Mesenchymal stem cell (in vitro differentiated cells and primary cell): Measurements from ENCODE around the gene OR6A2.

Experiments
- DNase-seq: peaks from one replicate; pipeline ENCODE4 v3.0.0-alpha.2; 2013
- H2AFZ ChIP-seq: one replicate; pipeline ENCODE4 v1.6.1; 2013; ENCODE audit warnings: low read depth, mild to moderate bottlenecking, control low read depth, inconsistent platforms, low read length, moderate library complexity
- H2AK5ac ChIP-seq: 2 replicates; pipeline ENCODE4 v1.6.1; 2013; ENCODE audit warnings: low read length, moderate library complexity, mild to moderate bottlenecking, inconsistent platforms; ENCODE audit not compliant: severe bottlenecking
- H2BK120ac ChIP-seq: one replicate; pipeline ENCODE4 v1.6.1; 2013; ENCODE audit warnings: low read depth, mild to moderate bottlenecking, inconsistent platforms, low read length, moderate library complexity
- H2BK12ac ChIP-seq, 2 experiments: one replicate each; pipeline ENCODE4 v1.6.1; 2013; ENCODE audit warnings: inconsistent platforms in 2 of 2, low read length in 2 of 2, mild to moderate bottlenecking in 2 of 2, moderate library complexity in 2 of 2, control low read depth in 1 of 2
- H2BK15ac ChIP-seq: one replicate; pipeline ENCODE4 v1.6.1; 2013; ENCODE audit warnings: mild to moderate bottlenecking, low read depth, inconsistent platforms; ENCODE audit not compliant: poor library complexity, severe bottlenecking
- H2BK5ac ChIP-seq: 2 replicates; pipeline ENCODE4 v1.6.1; 2013; ENCODE audit warnings: low read depth, mild to moderate bottlenecking, low read length, control low read depth, inconsistent platforms; ENCODE audit not compliant: poor library complexity, severe bottlenecking
- H3K14ac ChIP-seq, 2 experiments: one replicate each; pipeline ENCODE4 v1.6.1; 2013; ENCODE audit warnings: inconsistent platforms in 2 of 2, low read length in 2 of 2, control low read depth in 1 of 2, mild to moderate bottlenecking in 1 of 2, moderate library complexity in 1 of 2
- H3K18ac ChIP-seq, 2 experiments: one replicate each; pipeline ENCODE4 v1.6.1; 2013; ENCODE audit warnings: inconsistent platforms in 2 of 2, low read length in 2 of 2, control low read depth in 1 of 2, low read depth in 1 of 2, mild to moderate bottlenecking in 1 of 2
- H3K23ac ChIP-seq, 2 experiments: one replicate each; pipeline ENCODE4 v1.6.1; 2013; ENCODE audit warnings: inconsistent platforms in 2 of 2, low read length in 2 of 2, mild to moderate bottlenecking in 2 of 2, moderate library complexity in 2 of 2, control low read depth in 1 of 2
- H3K27ac ChIP-seq: 2 replicates; pipeline ENCODE4 v1.5.1; 2013; ENCODE audit warnings: mild to moderate bottlenecking, moderate library complexity, low read length, control low read depth, inconsistent platforms; ENCODE audit not compliant: poor library complexity, severe bottlenecking
- H3K27me3 ChIP-seq, 2 experiments: 2 replicates each; pipeline versions ENCODE4 v1.6.1 to v1.7.0; 2013; ENCODE audit warnings: low read length in 2 of 2, mild to moderate bottlenecking in 2 of 2, moderate library complexity in 2 of 2, control low read depth in 1 of 2, inconsistent platforms in 1 of 2; ENCODE audit not compliant: control insufficient read depth in 1 of 2, insufficient read depth in 1 of 2
- H3K36me3 ChIP-seq, 2 experiments: 2 replicates each; pipeline versions ENCODE4 v1.6.1 to v1.7.0; 2013; ENCODE audit warnings: low read length in 2 of 2, control low read depth in 1 of 2, inconsistent platforms in 1 of 2, low read depth in 1 of 2, mild to moderate bottlenecking in 1 of 2; ENCODE audit not compliant: insufficient read depth in 2 of 2, control insufficient read depth in 1 of 2
- H3K4ac ChIP-seq, 2 experiments: one replicate each; pipeline ENCODE4 v1.6.1; 2013; ENCODE audit warnings: inconsistent platforms in 2 of 2, low read length in 2 of 2, mild to moderate bottlenecking in 2 of 2, moderate library complexity in 2 of 2, control low read depth in 1 of 2, low read depth in 1 of 2
- H3K4me1 ChIP-seq: 2 replicates; pipeline ENCODE4 v1.6.1; 2013; ENCODE audit warnings: low read depth, low read length, control low read depth; ENCODE audit not compliant: control insufficient read depth, insufficient read depth
- H3K4me2 ChIP-seq: 2 replicates; pipeline ENCODE4 v1.6.1; 2013; ENCODE audit warnings: low read length, mild to moderate bottlenecking, inconsistent platforms; ENCODE audit not compliant: poor library complexity, severe bottlenecking
- H3K4me3 ChIP-seq, 2 experiments: 2 replicates each; pipeline versions ENCODE4 v1.5.1 to v1.7.0; 2013; ENCODE audit warnings: low read length in 2 of 2, mild to moderate bottlenecking in 2 of 2, control low read depth in 1 of 2, low read depth in 1 of 2; ENCODE audit not compliant: insufficient read depth in 1 of 2
- H3K79me1 ChIP-seq: replicated peaks from 2 replicates; pipeline ENCODE4 v1.6.1; 2013; ENCODE audit warnings: mild to moderate bottlenecking, control low read depth, low read length, inconsistent platforms; ENCODE audit not compliant: poor library complexity, severe bottlenecking
- H3K9ac ChIP-seq: 2 replicates; pipeline ENCODE4 v1.7.0; 2013; ENCODE audit warnings: mild to moderate bottlenecking, low read length, moderate library complexity
- H3K9me3 ChIP-seq: 2 replicates; pipeline ENCODE4 v1.7.0; 2013; ENCODE audit warnings: mild to moderate bottlenecking, low read length; ENCODE audit not compliant: control insufficient read depth
- H4K8ac ChIP-seq: one replicate; pipeline ENCODE4 v1.6.1; 2013; ENCODE audit warnings: inconsistent platforms, mild to moderate bottlenecking, low read length, moderate library complexity
- H4K91ac ChIP-seq: one replicate; pipeline ENCODE4 v1.6.1; 2013; ENCODE audit warnings: mild to moderate bottlenecking, low read length, inconsistent platforms
- WGBS: methylation state at CpG from one replicate; pipeline ENCODE4 v1.1.7; 2013; ENCODE audit warnings: mixed read lengths; 5-methylcytosine and 5-hydroxymethylcytosine counted together

The OR6A2 gene

DNA sequence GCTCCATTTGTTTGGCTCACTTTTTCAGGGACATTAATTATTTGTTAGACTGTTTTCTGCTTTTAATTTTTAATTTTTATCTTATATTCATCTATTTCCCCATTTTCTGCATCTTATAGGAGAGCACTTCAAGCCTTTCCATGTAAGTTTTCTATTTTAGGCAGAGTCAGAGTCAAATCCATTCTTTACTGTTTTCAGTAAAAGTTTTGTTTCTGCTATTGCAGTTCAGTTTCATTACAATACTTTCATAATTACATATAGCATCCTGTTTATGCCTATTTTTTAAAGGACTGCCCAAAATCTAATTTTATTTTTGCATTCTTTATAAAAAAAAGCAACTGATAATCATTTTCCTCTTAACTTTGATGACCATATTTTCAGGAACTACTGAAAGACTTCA is 42.2 kb upstream of the OR6A2 start:
- Histone ChIP-seq H2BK5ac (no peak overlapping the region), H3K4me3 (no peak overlapping the region), H3K27ac (no peak overlapping the region), H3K36me3 (no peaks in the 10 kb centered on the region), H4K8ac (no peak overlapping the region), H3K27me3 (no peaks in the 10 kb centered on the region), H3K4me2 (no peak overlapping the region), H3K4me1 (no peaks in the 10 kb centered on the region), H2BK15ac (no peak overlapping the region), H3K23ac (no peak overlapping the region), H2BK12ac (no peak overlapping the region), H3K79me1 (no peaks in the 10 kb centered on the region), H3K14ac (no peak overlapping the region), H2BK120ac (no peak overlapping the region), H3K9ac (no peak overlapping the region), H3K4ac (no peak overlapping the region), H2AFZ (no peak overlapping the region), H4K91ac (no peak overlapping the region), H3K18ac (no peak overlapping the region), H2AK5ac (no peak overlapping the region), H3K9me3 (peaks cover 12% of the 10 kb centered on the region)
- DNase-seq = no peak

DNA sequence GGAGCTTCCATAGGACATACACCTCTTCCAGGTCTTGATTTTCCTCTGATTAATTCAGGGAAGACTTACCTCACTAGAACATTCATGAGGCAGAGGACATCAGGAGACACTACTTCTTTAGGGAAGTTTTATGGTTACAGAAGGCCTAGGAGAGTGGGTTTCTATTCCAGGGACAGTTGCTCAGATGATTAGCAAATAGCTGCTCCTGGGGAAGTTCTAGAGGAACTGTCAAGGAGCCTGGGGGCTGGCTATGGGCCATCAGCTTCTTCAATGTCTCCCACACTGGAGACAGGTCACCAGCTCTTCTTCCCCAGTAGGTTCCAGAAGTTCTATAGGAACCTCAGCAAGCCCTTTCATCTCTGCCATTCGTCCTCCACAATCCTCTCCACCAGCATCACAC is 34.5 kb upstream of the OR6A2 start:
- Histone ChIP-seq H3K79me1 (no peaks in the 10 kb centered on the region), H3K18ac (no peak overlapping the region), H2BK120ac (no peak overlapping the region), H3K4me2 (no peak overlapping the region), H3K4me3 (no peak overlapping the region), H3K27ac (no peak overlapping the region), H3K23ac (no peak overlapping the region), H4K8ac (no peak overlapping the region), H3K27me3 (no peaks in the 10 kb centered on the region), H4K91ac (no peak overlapping the region), H3K9ac (no peak overlapping the region), H2BK12ac (no peak overlapping the region), H3K14ac (no peak overlapping the region), H3K9me3 (no peaks in the 10 kb centered on the region), H3K36me3 (no peaks in the 10 kb centered on the region), H3K4me1 (no peaks in the 10 kb centered on the region), H3K4ac (no peak overlapping the region), H2BK15ac (no peak overlapping the region), H2AFZ (no peak overlapping the region), H2BK5ac (no peak overlapping the region), H2AK5ac (no peak overlapping the region)
- no CpG with 5 or more reads among the region's 1 CpG for WGBS
- no peak for DNase-seq

DNA sequence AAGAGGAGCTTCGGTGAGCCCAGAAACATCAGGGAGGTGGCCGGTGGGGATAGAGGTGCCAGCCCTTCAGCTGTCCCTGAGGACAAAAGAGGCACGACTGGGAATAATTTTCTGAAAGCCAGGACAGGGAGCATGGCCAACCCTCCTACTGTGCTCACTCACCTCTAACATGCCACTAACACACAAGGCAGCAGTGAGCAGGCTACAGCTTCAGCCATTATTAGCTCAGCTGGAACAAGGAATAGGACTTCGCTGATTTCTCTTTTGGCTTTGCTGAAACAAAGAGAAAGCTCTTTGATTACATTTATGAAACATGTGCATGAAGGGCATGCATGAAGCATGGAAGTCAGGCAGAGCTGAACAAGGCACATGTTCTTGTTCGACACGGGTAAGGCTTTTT is 33.9 kb upstream of the OR6A2 start:
- Histone ChIP-seq H3K4me1 (no peaks in the 10 kb centered on the region), H3K4ac (no peak overlapping the region), H4K91ac (no peak overlapping the region), H3K36me3 (no peaks in the 10 kb centered on the region), H3K18ac (no peak overlapping the region), H3K27ac (no peak overlapping the region), H3K9me3 (no peaks in the 10 kb centered on the region), H3K9ac (no peak overlapping the region), H2BK15ac (no peak overlapping the region), H3K14ac (no peak overlapping the region), H3K27me3 (no peaks in the 10 kb centered on the region), H2BK12ac (no peak overlapping the region), H2AK5ac (no peak overlapping the region), H2BK120ac (no peak overlapping the region), H2BK5ac (no peak overlapping the region), H3K4me2 (no peak overlapping the region), H2AFZ (no peak overlapping the region), H3K23ac (no peak overlapping the region), H4K8ac (no peak overlapping the region), H3K4me3 (no peak overlapping the region), H3K79me1 (no peaks in the 10 kb centered on the region)
- WGBS = 87% methylated on average over 6 of the region's 6 CpGs
- DNase-seq = no peak

DNA sequence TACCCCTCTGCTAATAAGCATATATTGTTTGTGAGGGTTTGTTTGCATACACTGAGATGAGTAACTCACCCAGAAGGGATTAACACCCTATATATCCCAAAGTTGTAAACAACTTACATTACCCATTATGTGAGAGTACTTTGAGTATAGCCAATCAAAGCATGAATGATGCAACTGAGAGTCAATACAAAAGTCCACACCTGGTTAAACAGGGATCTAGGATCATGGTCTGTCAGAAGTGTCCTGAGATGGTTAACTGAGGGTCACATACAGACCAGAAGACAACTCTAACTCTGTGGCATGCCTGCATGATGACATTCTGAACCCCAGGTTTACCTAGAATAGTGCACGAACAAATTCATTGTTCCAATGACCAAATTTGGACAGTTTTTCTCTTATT is 28.6 kb upstream of the OR6A2 start:
- H3K36me3 ChIP-seq = no peaks in the 10 kb centered on the region
- DNase-seq = no peak
- no peak overlapping the region for H3K27ac ChIP-seq
- no peaks in the 10 kb centered on the region for H3K4me1 ChIP-seq
- no peak overlapping the region for H3K9ac ChIP-seq
- H2BK5ac ChIP-seq = no peak overlapping the region
- H4K91ac ChIP-seq = no peak overlapping the region
- no peak overlapping the region for H3K4ac ChIP-seq
- no peak overlapping the region for H2BK120ac ChIP-seq
- no peak overlapping the region for H3K18ac ChIP-seq
- H2AK5ac ChIP-seq = no peak overlapping the region
- H3K23ac ChIP-seq = no peak overlapping the region
- H3K4me2 ChIP-seq = no peak overlapping the region
- no peak overlapping the region for H3K4me3 ChIP-seq
- WGBS = 86% methylated on average over 1 of the region's 1 CpG
- H3K14ac ChIP-seq = no peak overlapping the region
- no peaks in the 10 kb centered on the region for H3K9me3 ChIP-seq
- no peak overlapping the region for H2BK12ac ChIP-seq
- no peaks in the 10 kb centered on the region for H3K79me1 ChIP-seq
- H3K27me3 ChIP-seq = no peaks in the 10 kb centered on the region
- no peak overlapping the region for H2AFZ ChIP-seq
- no peak overlapping the region for H2BK15ac ChIP-seq
- H4K8ac ChIP-seq = no peak overlapping the region
